GM19193 (cell line): Measurements from ENCODE around the gene RNF220.

Experiments
- POLR2A ChIP-seq: IDR thresholded peaks from 4 replicates; pipeline ENCODE4 v1.6.1; 2011; ENCODE audit not compliant: insufficient read depth, insufficient read length; ENCODE audit errors: extremely low read depth

The RNF220 gene

DNA sequence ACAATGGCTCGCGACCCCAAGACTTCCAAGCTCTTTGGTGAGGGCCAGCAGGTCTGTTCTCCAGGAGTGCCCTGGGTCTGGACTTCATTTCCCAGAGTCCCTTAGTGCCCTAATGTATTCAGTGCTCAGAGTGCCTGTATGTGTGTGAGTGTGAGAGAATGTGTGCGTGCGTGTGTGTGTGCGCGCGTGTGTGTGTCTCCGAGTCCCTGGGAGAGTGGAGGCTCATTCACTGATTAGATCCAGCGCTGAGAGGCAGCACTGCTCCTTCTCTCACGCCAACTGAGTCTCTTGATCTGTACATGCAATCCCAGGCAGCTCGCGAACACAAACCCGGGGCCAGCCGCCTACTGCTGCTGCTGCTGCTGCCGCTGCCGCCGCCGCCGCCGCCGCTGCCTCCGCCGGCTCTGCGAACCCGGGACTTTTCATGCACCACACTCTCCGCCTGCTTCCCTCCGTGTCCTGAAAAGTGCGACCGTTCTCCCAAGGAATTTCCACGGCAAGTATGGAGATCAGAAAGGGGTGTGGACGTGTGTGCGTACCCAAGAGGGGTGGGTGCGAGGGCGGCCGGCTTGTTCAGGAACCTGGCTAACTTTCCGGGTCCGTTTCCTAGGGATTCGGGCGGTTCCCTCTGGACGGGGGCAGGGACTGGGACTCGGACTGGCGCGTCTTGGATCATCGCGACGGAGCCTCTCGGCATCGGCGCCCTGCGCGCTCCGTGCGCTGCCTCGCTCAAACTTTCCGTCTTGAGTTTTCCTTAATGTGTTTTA is at the start of gene RNF220:
TSS of gene RNF220 (plus strand) at position 225 of the 767 bp plus-strand sequence.
- TF ChIP-seq POLR2A = no peak

- no peak for TF ChIP-seq POLR2A
Measured at GRCh38 chr1:44355582-44356305, 49.3 kb upstream of the RNF220 start.

- TF ChIP-seq POLR2A = no peak
Measured at GRCh38 chr1:44357710-44358109, 47.3 kb upstream of the RNF220 start.

DNA sequence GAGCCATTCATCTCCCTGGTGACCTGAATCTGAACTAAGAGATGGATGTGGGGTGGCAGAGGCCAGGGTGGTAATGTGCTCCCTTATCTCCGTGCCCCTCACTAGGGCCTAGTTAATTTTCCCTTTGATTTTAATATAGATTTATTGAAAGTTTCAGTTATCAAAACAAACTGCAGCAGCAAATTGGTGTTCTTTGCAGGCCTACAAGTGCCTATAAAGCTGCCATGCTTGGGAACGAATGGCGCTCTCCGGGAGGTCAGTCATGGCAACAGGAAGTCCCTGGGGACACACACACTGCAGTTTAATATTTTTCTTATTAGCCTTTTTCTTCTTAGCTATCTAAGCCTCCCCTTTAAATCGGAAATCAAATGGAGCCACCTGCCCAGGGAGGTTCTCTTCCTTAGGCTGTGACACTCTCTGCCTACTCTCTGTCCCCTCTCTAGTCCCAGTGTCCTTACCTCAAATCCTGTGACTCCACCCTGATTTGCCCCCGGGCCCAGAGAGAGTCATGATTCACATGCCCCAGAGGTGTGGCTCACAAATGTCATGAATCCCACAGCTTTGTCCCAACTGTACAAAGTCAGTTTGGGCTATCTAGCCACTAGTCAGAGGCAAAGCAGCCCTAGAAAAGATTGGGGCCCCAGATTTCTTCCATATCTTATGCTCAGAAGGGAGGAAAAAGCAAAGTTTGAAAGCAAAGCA is 45.7 kb upstream of the RNF220 start:
- TF ChIP-seq POLR2A = no peak

- TF ChIP-seq POLR2A = no peak
Measured at GRCh38 chr1:44361478-44361877, 43.6 kb upstream of the RNF220 start.

DNA sequence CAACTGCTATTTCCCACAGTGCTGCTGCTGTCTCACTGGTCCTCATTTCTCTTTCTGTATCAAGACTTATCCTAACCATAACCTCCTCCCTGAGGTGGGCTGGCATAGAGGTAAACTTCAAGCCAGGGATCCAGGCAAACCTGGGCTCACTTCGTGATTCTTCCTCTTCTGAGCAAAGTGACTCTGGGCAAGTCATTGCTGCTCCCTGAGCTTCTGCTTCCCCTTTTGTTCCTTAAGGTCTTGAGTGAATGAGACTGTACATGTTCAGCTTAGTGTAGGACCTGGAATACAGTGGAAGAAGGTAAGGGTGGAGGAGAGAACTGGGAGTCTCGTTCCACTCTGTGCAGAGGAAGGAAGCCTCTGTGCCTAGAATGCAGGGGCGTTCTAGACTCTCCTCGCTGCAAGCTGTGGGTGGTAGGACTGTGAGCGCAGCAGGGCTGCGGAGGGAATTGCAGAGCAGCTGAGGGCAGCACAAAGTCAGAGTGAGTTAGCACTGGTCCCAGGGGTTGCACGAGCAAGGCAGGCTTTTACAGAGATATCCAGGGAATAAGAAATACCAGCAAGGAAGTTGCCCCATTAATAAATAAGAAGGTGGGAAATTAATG is 38.6 kb upstream of the RNF220 start:
- no peak for TF ChIP-seq POLR2A

DNA sequence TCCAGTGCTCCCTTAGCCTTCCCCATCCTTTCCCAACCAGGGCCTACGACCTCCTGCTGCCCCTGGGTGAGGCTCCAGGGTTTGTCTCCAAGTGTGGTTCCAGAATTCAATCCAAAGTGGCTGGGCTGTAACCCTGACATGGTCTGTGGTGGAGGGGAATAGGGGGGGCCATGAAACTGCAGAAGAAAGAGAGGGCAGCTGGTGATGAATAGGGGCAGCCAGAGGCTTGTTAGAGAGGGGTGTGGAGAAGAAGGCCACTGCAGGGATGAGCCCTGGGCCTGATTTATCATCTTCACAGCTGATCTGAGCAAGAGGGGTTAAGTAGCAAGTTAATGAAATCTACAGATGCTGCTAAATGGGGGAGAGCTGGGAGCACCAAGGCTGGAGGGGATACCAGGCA is 37.1 kb upstream of the RNF220 start:
- TF ChIP-seq POLR2A = no peak

GRCh38 chr1:44368471-44369151 is 36.4 kb upstream of the RNF220 start:
- TF ChIP-seq POLR2A = no peak

GRCh38 chr1:44371206-44371605 is 33.8 kb upstream of the RNF220 start:
- no peak for TF ChIP-seq POLR2A

DNA sequence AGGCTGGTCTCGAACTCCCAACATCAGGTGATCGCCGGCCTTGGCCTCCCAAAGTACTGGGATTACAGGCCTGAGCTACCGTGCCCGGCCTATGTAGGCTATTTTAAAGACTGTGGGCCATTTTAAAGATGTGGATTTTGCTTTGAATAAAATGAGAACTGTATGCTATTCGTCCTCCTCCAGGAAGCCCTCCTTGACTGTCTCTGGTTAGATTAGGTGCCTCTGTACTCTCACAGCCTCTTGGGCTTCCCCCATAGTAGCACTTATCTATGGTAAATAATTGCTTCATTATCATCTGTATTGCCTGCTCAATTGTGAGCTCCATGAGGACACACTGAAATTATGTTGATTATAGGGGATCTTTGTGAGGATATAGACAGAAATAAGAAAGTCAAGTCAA is 29.5 kb upstream of the RNF220 start:
- TF ChIP-seq POLR2A = no peak

DNA sequence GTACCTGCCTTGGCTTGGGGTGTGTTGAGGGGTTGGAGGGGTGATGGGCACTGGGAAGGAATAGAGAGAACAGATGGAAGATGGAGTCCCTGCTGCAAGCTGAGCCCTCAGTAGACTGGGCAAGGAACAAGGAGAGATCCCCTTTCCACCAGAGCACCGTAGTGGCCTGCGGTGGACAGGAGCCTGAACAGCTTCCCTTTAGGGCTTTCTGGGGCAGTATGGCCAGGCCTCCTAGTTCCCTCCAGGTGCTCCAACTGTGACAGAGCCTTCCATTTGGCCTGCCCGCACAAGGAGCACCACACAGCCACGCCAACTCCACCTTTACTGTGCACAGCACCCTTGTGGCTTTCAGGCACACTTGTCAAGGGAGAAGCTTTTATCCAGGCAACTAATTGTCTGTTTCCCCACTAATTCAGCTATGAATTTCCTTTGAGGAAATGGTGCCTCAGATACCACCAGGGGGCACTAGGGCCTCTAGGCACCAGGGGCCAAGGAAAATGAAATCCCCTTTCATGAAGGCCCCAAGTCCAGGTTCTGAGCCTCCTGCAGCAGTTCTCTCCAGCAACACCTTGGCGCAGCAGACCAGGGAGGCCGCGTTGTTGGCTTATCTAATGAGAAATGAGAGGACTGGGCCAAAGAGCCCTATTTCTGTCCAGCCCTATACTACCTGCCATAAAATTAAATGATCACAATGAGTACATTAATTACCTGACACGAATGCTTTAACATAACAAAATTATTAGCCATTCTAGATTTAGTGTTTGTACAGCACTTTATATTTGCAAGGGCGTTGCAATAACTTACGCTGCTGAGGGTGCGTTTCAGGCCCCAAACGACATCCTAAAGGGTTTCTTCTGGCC is 26.9 kb upstream of the RNF220 start:
- TF ChIP-seq POLR2A = no peak

DNA sequence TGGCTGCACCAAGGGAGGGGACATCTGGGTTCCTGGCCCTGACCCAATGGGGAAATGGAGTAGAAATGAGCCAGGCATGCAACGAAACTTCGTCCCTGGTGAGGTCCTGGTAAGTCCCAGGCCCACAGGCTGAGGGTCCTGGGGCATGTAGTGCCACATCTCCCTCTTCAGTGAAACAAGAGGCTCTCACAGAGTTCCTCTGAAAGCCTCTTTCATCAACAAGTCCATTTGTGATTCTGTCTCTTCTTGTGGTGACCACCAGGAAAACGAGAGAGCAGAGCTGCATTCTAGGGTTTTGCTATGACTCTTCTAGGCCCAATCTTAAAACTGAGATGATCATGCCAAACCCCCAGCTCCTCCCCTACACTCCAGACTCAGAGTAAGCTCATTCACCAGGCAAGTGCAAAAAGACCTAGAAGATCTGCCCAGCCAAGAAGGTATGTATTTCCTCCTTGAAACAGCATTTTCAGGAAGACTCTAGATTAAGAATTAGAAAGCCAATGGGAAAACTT is 24.3 kb upstream of the RNF220 start:
- no peak for TF ChIP-seq POLR2A

DNA sequence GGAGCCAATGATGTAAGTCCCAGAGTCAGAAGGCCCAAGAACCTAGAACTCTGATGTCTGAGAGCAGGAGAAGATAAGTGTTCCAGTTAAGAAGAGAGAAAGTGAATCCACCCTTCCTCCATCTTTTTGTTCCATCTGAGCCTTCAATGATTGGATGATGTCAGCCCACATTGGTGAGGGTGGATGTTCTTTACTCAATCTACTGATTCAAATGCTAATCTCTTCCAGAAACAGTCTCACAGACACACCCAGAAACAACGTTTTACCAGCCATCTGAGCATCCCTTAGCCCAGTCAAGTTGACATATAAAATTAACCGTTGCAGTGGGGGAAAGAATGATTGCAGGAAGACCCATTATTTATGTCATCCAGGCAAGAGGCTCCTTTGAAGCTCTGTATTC is 16.5 kb upstream of the RNF220 start:
- no peak for TF ChIP-seq POLR2A

- no peak for TF ChIP-seq POLR2A
Measured at GRCh38 chr1:44389437-44389836, 15.6 kb upstream of the RNF220 start.

DNA sequence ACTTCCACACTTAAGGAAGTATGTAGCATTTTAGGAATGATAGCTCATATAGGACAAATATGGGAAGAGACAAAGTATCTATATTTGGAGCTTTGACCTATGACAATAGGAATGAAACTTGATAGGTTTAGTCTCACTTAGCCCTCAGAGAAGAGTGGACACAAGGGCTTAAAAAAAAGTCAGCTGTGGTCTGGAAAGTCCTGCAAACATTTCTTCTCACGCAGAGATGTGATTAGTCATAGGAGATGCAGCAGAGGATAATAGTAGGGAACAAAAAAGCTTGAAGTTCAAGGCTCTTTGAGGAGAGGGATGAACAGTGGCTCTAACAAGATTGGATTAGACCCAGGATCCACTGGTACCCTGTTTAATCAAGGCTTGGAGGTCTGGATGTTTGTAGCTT is 14.8 kb upstream of the RNF220 start:
- no peak for TF ChIP-seq POLR2A
